Measurements from ENCODE around the gene DCN. TPM values are rescaled to one million over a fixed set of nuclear protein-coding genes. Genes with fewer than 3 reads are reported as not detected.

The DCN gene
- total and polyA plus RNA-seq, 2 experiments from 2014 or later = 441 to 483 TPM

GRCh38 chr12:91205811-91206210, 23.2 kb upstream of the DCN start:
- no peaks in the 10 kb centered on the region for H4K20me1 ChIP-seq (ENCODE audit: insufficient read depth)
- H3F3A ChIP-seq (ENCODE audit: insufficient read depth) = peaks cover 26% of the 10 kb centered on the region
- no peak overlapping the region for H3K9ac ChIP-seq
- peak overlapping the region; percentile 13 for H3K27ac ChIP-seq
- no peaks in the 10 kb centered on the region for H3K79me2 ChIP-seq (ENCODE audit: insufficient read depth)
- TF ChIP-seq EZH2 (IDR thresholded peaks at IDR 0.05; ENCODE audit: insufficient read depth, poor library complexity, severe bottlenecking) (no peak), EZH2phosphoT487 (IDR thresholded peaks at IDR 0.05; ENCODE audit: insufficient read depth, low read depth) (no peak)
- in situ Hi-C loops (cut with MboI) = no loop called here
- H3K4me3 ChIP-seq = no peak overlapping the region
- H3K4me1 ChIP-seq (ENCODE audit: insufficient read depth) = peaks cover 29% of the 10 kb centered on the region
- peak overlapping the region; percentile 4; the same call in 1 of the 2 replicates for H2AFZ ChIP-seq
- H3K4me2 ChIP-seq (ENCODE audit: unreplicated experiment) = peak overlapping the region; percentile 25
- peak; percentile 48 for DNase-seq
- no peaks in the 10 kb centered on the region for H3K9me3 ChIP-seq (ENCODE audit: low read depth)
- H3K27me3 ChIP-seq (replicated peaks; ENCODE audit: insufficient read depth) = no peaks in the 10 kb centered on the region
- no peaks in the 10 kb centered on the region for H3K36me3 ChIP-seq (ENCODE audit: low read depth)
- 12 to 16% methylated on average over 1 of the region's 1 CpG for WGBS, 2 experiments (ENCODE audit: low coverage in 1 of 2, low lambda C conversion rate in 2 of 2, missing lambda C conversion rate in 2 of 2)
- H3K9me2 ChIP-seq (ENCODE audit: insufficient read depth) = no peaks in the 10 kb centered on the region

- Histone ChIP-seq H3K79me2 (ENCODE audit: insufficient read depth) (no peaks in the 10 kb centered on the region), H3K27ac (no peak overlapping the region; the same call in 1 of the 2 replicates), H3F3A (ENCODE audit: insufficient read depth) (peaks cover 26% of the 10 kb centered on the region), H3K4me2 (ENCODE audit: unreplicated experiment) (peak overlapping the region; percentile 34), H3K9me2 (ENCODE audit: insufficient read depth) (no peaks in the 10 kb centered on the region), H2AFZ (peak overlapping the region; percentile 48), H3K9ac (no peak overlapping the region), H3K27me3 (replicated peaks; ENCODE audit: insufficient read depth) (no peaks in the 10 kb centered on the region), H3K4me1 (ENCODE audit: insufficient read depth) (peaks cover 29% of the 10 kb centered on the region), H3K4me3 (no peak overlapping the region), H3K36me3 (ENCODE audit: low read depth) (no peaks in the 10 kb centered on the region), H3K9me3 (ENCODE audit: low read depth) (no peaks in the 10 kb centered on the region), H4K20me1 (ENCODE audit: insufficient read depth) (no peaks in the 10 kb centered on the region)
- WGBS, 2 experiments (ENCODE audit: low coverage in 1 of 2, low lambda C conversion rate in 2 of 2, missing lambda C conversion rate in 2 of 2) = 76 to 78% methylated on average over 4 of the region's 4 CpGs
- in situ Hi-C loops (cut with MboI) = no loop called here
- TF ChIP-seq EZH2phosphoT487 (IDR thresholded peaks at IDR 0.05; ENCODE audit: insufficient read depth, low read depth) = no peak
- no peak for TF ChIP-seq EZH2 (IDR thresholded peaks at IDR 0.05; ENCODE audit: insufficient read depth, poor library complexity, severe bottlenecking)
- DNase-seq = peak; percentile 38
Observed at GRCh38 chr12:91204421-91204820, 21.8 kb upstream of the DCN start.

GRCh38 chr12:91203610-91204009, 21.0 kb upstream of the DCN start:
- Histone ChIP-seq H3K27me3 (replicated peaks; ENCODE audit: insufficient read depth) (no peaks in the 10 kb centered on the region), H3K27ac (no peak overlapping the region), H3F3A (ENCODE audit: insufficient read depth) (peaks cover 26% of the 10 kb centered on the region), H3K9me3 (ENCODE audit: low read depth) (no peaks in the 10 kb centered on the region), H3K4me3 (no peak overlapping the region), H4K20me1 (ENCODE audit: insufficient read depth) (no peaks in the 10 kb centered on the region), H3K9ac (no peak overlapping the region), H3K9me2 (ENCODE audit: insufficient read depth) (no peaks in the 10 kb centered on the region), H3K4me1 (ENCODE audit: insufficient read depth) (peaks cover 29% of the 10 kb centered on the region), H3K79me2 (ENCODE audit: insufficient read depth) (no peaks in the 10 kb centered on the region), H3K36me3 (ENCODE audit: low read depth) (no peaks in the 10 kb centered on the region), H3K4me2 (ENCODE audit: unreplicated experiment) (no peak overlapping the region), H2AFZ (no peak overlapping the region)
- in situ Hi-C loops (cut with MboI) = no loop called here
- no peak for TF ChIP-seq EZH2 (IDR thresholded peaks at IDR 0.05; ENCODE audit: insufficient read depth, poor library complexity, severe bottlenecking)
- no peak for TF ChIP-seq EZH2phosphoT487 (IDR thresholded peaks at IDR 0.05; ENCODE audit: insufficient read depth, low read depth)
- WGBS, 2 experiments (ENCODE audit: low coverage in 1 of 2, low lambda C conversion rate in 2 of 2, missing lambda C conversion rate in 2 of 2) = 90 to 93% methylated on average over 3 of the region's 3 CpGs
- no peak for DNase-seq

- Histone ChIP-seq H4K20me1 (ENCODE audit: insufficient read depth) (no peaks in the 10 kb centered on the region), H2AFZ (no peak overlapping the region), H3K4me2 (ENCODE audit: unreplicated experiment) (no peak overlapping the region), H3K36me3 (ENCODE audit: low read depth) (no peaks in the 10 kb centered on the region), H3K79me2 (ENCODE audit: insufficient read depth) (no peaks in the 10 kb centered on the region), H3F3A (ENCODE audit: insufficient read depth) (peaks cover 22% of the 10 kb centered on the region), H3K9me3 (ENCODE audit: low read depth) (no peaks in the 10 kb centered on the region), H3K4me3 (no peak overlapping the region), H3K27me3 (replicated peaks; ENCODE audit: insufficient read depth) (no peaks in the 10 kb centered on the region), H3K4me1 (ENCODE audit: insufficient read depth) (peaks cover 29% of the 10 kb centered on the region), H3K9me2 (ENCODE audit: insufficient read depth) (no peaks in the 10 kb centered on the region), H3K27ac (no peak overlapping the region), H3K9ac (no peak overlapping the region)
- in situ Hi-C loops (cut with MboI) = no loop called here
- WGBS, 2 experiments (ENCODE audit: low coverage in 1 of 2, low lambda C conversion rate in 2 of 2, missing lambda C conversion rate in 2 of 2) = 94 to 95% methylated on average over 1 of the region's 1 CpG
- TF ChIP-seq EZH2 (IDR thresholded peaks at IDR 0.05; ENCODE audit: insufficient read depth, poor library complexity, severe bottlenecking) (no peak), EZH2phosphoT487 (IDR thresholded peaks at IDR 0.05; ENCODE audit: insufficient read depth, low read depth) (no peak)
- no peak for DNase-seq
Observed at GRCh38 chr12:91202390-91202789, 19.8 kb upstream of the DCN start.

DNA sequence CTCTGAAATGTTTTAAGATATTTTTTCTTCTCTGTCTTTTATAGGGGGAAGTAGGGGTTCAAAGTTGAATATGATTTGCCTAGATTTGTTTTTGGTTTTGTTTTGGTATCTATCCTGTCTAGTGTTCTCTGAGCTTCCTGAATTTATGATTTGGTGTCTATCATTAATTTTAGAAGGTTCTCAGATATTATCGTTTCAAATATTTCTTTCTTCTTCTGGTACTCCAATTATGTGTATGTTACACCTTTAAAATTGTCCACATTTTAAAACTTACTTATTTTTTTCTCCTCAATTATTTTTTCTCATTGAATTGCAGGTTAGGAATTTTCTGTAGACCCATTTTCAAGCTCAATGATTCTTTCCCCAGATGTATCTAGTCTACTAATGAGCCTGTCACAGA, 13.8 kb upstream of the DCN start:
- H3K9ac ChIP-seq = no peak overlapping the region
- H3K27ac ChIP-seq = no peak overlapping the region
- no peaks in the 10 kb centered on the region for H3K79me2 ChIP-seq (ENCODE audit: insufficient read depth)
- H3K9me3 ChIP-seq (ENCODE audit: low read depth) = no peaks in the 10 kb centered on the region
- no peaks in the 10 kb centered on the region for H3K27me3 ChIP-seq (replicated peaks; ENCODE audit: insufficient read depth)
- in situ Hi-C loops (cut with MboI) = no loop called here
- peak; percentile 19 for DNase-seq
- H3K9me2 ChIP-seq (ENCODE audit: insufficient read depth) = no peaks in the 10 kb centered on the region
- no peak for TF ChIP-seq EZH2 (IDR thresholded peaks at IDR 0.05; ENCODE audit: insufficient read depth, poor library complexity, severe bottlenecking)
- H2AFZ ChIP-seq = no peak overlapping the region
- H3F3A ChIP-seq (ENCODE audit: insufficient read depth) = no peaks in the 10 kb centered on the region
- 88 to 93% methylated on average over 1 of the region's 1 CpG for WGBS, 2 experiments (ENCODE audit: low coverage in 1 of 2, low lambda C conversion rate in 2 of 2, missing lambda C conversion rate in 2 of 2)
- H3K4me1 ChIP-seq (ENCODE audit: insufficient read depth) = no peaks in the 10 kb centered on the region
- no peaks in the 10 kb centered on the region for H4K20me1 ChIP-seq (ENCODE audit: insufficient read depth)
- no peak overlapping the region for H3K4me3 ChIP-seq
- H3K4me2 ChIP-seq (ENCODE audit: unreplicated experiment) = no peak overlapping the region
- H3K36me3 ChIP-seq (ENCODE audit: low read depth) = no peaks in the 10 kb centered on the region
